Measurements from ENCODE around the gene DTWD2.
"Not testable (repeated sequence)": the region's sequence is repeated elsewhere in the genome, so short reads cannot be mapped to it uniquely, and the experiment has no call there.

- TF ChIP-seq CTCF (conservative IDR thresholded peaks at IDR 0.05; ENCODE audit: low read depth in 2 of 2); EZH2 (IDR thresholded peaks at IDR 0.05; ENCODE audit: low read depth, unreplicated experiment); JUNB (IDR thresholded peaks at IDR 0.05; ENCODE audit: unreplicated experiment); POLR2AphosphoS5 (IDR thresholded peaks at IDR 0.05; ENCODE audit: low read depth); CREB1 (CRISPR knock-in tag; IDR thresholded peaks at IDR 0.05; ENCODE audit: low read depth); EZH2phosphoT487 (IDR thresholded peaks at IDR 0.05; ENCODE audit: unreplicated experiment); ZNF114 (CRISPR knock-in tag; IDR thresholded peaks at IDR 0.05): not testable (repeated sequence)
- TF ChIP-seq, protein P1, sequence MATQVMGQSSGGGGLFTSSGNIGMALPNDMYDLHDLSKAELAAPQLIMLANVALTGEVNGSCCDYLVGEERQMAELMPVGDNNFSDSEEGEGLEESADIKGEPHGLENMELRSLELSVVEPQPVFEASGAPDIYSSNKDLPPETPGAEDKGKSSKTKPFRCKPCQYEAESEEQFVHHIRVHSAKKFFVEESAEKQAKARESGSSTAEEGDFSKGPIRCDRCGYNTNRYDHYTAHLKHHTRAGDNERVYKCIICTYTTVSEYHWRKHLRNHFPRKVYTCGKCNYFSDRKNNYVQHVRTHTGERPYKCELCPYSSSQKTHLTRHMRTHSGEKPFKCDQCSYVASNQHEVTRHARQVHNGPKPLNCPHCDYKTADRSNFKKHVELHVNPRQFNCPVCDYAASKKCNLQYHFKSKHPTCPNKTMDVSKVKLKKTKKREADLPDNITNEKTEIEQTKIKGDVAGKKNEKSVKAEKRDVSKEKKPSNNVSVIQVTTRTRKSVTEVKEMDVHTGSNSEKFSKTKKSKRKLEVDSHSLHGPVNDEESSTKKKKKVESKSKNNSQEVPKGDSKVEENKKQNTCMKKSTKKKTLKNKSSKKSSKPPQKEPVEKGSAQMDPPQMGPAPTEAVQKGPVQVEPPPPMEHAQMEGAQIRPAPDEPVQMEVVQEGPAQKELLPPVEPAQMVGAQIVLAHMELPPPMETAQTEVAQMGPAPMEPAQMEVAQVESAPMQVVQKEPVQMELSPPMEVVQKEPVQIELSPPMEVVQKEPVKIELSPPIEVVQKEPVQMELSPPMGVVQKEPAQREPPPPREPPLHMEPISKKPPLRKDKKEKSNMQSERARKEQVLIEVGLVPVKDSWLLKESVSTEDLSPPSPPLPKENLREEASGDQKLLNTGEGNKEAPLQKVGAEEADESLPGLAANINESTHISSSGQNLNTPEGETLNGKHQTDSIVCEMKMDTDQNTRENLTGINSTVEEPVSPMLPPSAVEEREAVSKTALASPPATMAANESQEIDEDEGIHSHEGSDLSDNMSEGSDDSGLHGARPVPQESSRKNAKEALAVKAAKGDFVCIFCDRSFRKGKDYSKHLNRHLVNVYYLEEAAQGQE (IDR thresholded peaks at IDR 0.05; ENCODE audit: unreplicated experiment): not testable (repeated sequence)
These were observed 138.8 kb downstream of the DTWD2 start for GRCh38 chr5:118849507-118849906.
